HG03558 (cell line): ENCODE data around the gene MGRN1.

Experiments used
- ATAC-seq: cut with Tn5 transposase; IDR thresholded peaks from one replicate; pipeline ENCODE4 v1.9.1; 2021; ENCODE audit warnings: moderate number of reproducible peaks; ENCODE audit not compliant: unreplicated experiment; ENCODE audit errors: extremely low read depth

Gene MGRN1

DNA sequence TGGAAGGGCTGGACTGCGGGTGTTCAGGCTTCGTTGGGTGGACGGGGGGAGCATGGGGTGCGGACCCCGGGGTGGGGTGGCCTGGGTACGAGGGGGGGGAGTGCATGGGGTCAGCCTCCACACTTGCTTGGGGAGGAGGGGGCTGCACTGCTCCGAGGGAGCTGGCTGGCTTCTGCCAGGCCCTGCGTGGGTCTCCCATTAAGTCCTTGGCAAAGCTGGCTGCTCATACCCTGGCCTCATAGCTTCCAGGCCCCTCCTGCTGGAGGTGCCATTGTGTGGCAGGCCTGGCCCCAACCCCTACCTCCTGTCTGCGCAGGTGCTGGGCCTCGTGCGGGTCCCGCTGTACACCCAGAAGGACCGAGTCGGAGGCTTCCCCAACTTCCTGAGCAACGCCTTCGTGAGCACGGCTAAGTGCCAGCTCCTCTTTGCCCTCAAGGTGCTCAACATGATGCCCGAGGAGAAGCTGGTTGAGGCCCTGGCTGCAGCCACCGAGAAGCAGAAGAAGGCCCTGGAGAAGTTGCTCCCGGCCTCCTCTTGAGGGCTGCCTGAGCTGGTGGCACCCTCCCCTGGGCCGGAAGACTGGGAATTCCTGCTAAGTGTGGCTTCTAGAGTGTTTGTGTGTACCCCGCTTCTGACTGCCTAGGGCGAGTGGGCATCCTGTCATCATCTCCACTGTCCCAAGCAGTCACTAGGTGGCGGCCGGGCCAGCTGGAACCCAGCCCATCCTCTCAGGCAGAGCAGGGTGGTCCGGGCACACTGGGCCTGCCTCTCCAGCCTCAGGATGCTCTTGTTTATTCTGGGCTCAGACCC, 70.2 kb downstream of the MGRN1 start:
- ATAC-seq, result no peak

- no peak for ATAC-seq
Measured at GRCh38 chr16:4695473-4696171, 71.0 kb downstream of the MGRN1 start.

- ATAC-seq, result no peak
Measured at GRCh38 chr16:4696172-4696904, 71.7 kb downstream of the MGRN1 start.

- no peak for ATAC-seq
Measured at GRCh38 chr16:4696905-4697847, 72.5 kb downstream of the MGRN1 start.

DNA sequence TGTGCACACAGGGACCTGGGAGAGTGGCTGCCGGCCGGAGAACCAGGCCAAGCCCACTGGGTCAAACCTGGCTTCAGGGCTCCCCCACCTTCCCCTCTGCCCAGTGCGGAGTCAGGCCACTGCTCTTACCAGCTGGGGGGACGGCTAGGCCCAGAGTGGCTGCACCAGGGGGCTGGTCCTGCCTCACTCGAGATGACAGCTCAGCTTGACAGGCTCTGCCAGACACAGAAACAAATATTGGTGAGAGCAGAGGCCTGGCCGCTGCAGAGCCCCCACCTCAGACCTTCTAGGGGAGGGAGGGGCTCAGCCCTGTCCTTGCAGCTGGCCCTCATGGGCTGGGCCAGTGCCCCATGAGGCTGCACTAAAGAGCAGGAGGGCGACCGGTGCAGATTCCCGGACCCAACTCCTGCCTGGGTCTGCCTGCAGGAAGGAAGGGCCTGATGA, 73.2 kb downstream of the MGRN1 start:
- ATAC-seq, result no peak

GRCh38 chr16:4698321-4699045, 73.9 kb downstream of the MGRN1 start:
- no peak for ATAC-seq

DNA sequence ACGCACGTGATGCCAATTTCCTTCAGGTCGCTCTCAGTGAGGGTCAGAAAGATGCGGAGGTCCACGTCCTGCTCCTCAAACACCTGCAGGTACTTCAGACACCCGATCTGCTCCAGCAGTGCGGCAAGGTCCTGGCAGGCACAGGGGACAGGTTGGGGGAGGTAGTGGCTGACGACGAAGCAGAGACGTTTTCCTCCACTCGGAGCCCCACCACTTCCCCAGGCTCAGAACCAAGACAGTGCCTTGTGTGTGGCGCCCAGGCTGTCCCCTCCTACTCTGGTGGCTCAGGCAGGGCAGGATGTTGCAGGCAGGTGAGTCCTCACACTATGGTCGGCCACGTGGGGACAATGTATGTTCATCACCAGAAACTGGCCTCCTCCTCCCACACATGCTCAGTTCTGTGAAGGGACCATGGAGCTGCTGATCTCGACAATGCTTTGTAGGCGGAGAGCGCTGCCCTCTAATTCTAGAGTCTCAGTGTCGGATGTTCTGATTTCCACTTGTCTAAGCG, 74.5 kb downstream of the MGRN1 start:
- ATAC-seq, result no peak

DNA sequence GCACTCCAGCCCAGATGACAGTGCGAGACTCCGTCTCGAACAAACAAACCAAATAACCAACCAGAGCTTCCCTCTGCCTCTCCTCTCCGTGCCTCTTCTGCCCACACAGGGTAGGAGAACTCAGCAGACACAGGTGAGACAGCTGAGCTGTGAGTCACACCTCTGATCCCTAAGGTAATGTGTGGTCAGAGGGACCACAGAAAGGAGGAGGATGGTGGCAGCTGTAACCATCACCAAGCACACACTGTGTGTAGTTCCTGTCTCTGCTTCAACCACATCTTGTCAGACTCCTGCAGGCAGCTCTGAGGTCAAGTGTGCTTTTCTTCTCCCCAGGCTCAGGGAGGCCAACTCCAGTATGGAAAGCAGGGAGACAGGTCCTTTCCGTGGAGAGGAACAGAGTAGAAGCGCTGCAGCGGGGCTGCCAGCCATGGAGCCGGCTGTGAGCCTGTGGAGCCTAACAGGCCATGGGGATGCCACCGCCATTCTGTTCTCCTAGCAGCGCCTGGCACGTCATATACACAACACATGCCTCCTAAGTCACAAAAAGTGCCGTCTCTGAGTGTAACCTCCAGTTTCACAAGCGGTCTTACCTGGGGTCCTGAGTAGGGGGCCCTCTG, 75.9 kb downstream of the MGRN1 start:
- no peak for ATAC-seq

DNA sequence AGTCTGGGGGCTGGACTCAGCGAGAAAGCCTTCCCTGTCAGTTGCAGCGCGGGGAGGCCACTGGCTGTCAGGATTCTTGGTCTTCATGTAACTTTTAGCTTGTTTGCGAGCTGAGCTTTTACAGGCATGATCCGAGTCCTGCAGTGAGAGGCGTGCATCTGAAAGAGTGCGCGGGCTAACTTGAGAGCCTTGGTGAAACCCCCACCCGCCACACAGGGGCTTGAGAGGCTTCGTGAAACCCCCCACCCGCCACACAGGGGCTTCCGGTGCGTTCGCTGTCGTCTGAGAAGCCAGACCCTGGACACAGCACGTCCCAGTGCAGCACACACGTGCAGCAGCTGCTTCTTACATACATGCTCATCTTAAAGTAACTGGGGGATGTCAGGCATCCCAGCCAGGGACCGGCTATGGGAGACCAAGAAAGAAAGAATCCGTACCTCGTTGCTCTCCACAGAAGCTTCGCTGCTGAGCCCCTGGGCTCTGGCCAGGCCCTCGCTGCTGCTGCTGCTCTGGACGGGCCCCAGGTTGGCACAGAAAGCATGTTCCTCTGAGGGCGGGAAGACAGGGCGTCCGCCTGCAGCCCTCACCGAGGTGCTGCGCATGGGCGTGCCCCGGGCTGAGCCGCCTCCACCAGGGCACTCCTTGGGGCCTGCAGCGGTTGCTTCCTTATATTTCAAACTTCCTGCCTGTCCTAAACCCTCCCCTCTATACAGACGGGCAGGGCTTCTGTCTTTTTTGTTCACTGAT, 76.5 kb downstream of the MGRN1 start:
- ATAC-seq, result no peak

DNA sequence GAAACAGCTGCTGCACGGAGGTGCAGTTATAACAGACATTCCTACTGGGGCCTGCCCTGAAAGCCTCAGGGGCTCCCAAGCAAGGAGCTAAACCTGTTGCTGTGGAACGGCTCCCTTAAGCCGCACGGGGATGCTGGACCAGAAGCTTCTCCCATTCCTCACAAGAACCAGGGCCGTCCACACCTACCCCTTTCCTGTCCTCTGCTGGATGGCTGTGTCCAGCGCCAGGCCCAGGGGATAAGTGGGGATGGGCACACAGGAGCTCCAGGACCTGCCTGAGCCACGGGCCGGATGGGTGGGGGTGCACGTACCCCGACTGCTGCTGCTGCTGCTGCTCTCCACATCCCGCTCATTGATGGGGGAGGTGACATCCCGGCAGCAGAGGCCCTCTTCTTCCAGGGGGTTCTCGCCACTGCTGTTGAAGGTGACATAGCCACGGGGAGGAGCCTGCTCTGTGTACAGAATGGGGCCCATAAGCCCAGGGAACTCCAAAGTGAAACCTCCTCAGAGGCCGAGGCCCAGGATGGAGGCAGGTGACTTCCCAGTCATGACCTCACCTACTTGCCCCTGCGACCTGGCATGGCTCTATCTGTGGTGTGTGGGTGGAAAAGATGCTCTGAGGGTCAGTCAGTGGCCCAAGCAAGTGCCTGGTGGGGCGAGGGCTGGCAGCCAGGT, 77.3 kb downstream of the MGRN1 start:
- no peak for ATAC-seq

- no peak for ATAC-seq
Measured at GRCh38 chr16:4702466-4702808, 77.8 kb downstream of the MGRN1 start.

GRCh38 chr16:4703906-4704305, 79.3 kb downstream of the MGRN1 start:
- ATAC-seq, result no peak

DNA sequence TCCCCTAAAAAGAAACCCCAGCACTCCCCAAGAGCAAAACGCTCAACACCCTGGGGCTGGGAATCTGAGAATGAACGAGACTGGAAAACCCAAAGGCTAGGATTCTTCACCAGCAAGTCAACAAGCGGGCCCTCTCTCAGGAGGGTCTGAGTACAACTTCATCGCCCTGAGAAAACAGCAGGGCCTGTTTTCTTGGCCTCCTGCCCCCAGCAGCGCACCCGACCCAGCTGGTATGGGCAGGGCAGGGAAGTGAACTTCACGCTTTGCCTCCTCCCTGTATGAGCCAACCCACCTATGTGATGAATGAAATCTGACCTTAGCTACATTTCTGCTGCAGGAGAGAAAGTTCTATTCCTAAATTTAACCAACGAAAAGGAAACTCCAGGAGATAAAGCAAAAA, 79.9 kb downstream of the MGRN1 start:
- ATAC-seq, result no peak

DNA sequence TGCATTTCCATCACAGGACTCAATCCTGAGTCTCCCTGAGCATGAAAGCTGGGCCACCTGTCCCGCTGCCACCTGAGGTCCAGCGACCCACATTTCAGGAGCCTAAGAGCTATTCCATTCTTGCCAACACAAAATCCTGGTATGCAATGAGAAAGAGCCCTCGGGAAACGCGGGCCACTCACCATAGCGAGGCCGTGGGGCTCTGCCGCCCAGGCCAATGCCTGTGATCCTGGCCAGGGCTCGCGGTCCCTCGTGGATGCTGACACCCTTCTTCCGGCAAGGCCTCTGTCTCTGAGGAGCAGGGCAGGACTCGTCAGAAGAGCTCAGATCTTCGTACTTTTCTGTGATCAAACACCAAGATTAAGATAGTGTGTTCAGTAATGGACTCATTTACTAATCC, 80.3 kb downstream of the MGRN1 start:
- no peak for ATAC-seq

- no peak for ATAC-seq
Measured at GRCh38 chr16:4706871-4707270, 82.2 kb downstream of the MGRN1 start.

DNA sequence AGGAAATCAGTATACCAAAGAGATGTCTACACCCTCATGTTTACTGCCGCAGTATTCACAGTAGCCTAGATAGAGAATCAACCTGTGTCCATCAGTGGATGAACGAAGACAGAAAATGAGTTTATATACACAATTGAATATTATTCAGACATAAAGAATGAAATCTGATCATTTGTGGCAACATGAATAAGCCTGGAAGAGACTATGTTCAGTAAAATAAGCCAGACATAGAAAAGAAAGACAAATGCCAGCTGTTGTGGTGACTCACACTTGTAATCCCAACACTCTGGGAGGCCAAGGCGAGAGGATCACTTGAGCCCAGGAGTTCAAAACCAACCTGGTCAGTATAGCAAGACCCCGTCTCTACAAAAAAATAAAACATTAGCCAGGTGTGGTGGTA, 84.9 kb downstream of the MGRN1 start:
- ATAC-seq, result no peak

GRCh38 chr16:4713663-4714501, 89.3 kb downstream of the MGRN1 start:
- no peak for ATAC-seq
